GM18502 (cell line): ENCODE measurements around the gene ZNF100.
"Not testable (repeated sequence)": the region's sequence is repeated elsewhere in the genome, so short reads cannot be mapped to it uniquely, and the experiment has no call there.

ENCODE experiments used
- ATAC-seq: cut with Tn5 transposase; IDR thresholded peaks from one replicate; pipeline ENCODE4 v1.9.1; 2021; ENCODE audit warnings: mild to moderate bottlenecking; ENCODE audit not compliant: unreplicated experiment, poor library complexity

Gene ZNF100

GRCh38 chr19:21767065-21767800 lies at the start of gene ZNF100:
Gene ZNF100, minus strand, starts transcription at chr19:21767579. Its CDS starts 150 bp downstream, at chr19:21767429.
- peak; percentile 96 for ATAC-seq

- ATAC-seq = no peak
These were observed 45.1 kb upstream of the ZNF100 start for GRCh38 chr19:21812448-21812847.

- ATAC-seq = not testable (repeated sequence)
These were observed 41.1 kb upstream of the ZNF100 start for GRCh38 chr19:21808400-21809000.

GRCh38 chr19:21789466-21790085 lies 22.2 kb upstream of the ZNF100 start:
- ATAC-seq = no peak

- ATAC-seq = no peak
These were observed 19.6 kb upstream of the ZNF100 start for GRCh38 chr19:21786936-21787335.

GRCh38 chr19:21775792-21776191 lies 8.4 kb upstream of the ZNF100 start:
- not testable (repeated sequence) for ATAC-seq

- peak; percentile 3 for ATAC-seq
These were observed 694 bp downstream of the ZNF100 start for GRCh38 chr19:21766705-21767064.

- ATAC-seq = no peak
These were observed 2.2 kb downstream of the ZNF100 start for GRCh38 chr19:21765151-21765550.

GRCh38 chr19:21761547-21761946 lies 5.8 kb downstream of the ZNF100 start:
- not testable (repeated sequence) for ATAC-seq

- ATAC-seq = no peak
These were observed 9.1 kb downstream of the ZNF100 start for GRCh38 chr19:21758296-21758695.

- not testable (repeated sequence) for ATAC-seq
These were observed 11.8 kb downstream of the ZNF100 start for GRCh38 chr19:21755555-21755954.

- ATAC-seq = no peak
These were observed 16.0 kb downstream of the ZNF100 start for GRCh38 chr19:21751384-21751783.

- ATAC-seq = no peak
These were observed 16.7 kb downstream of the ZNF100 start for GRCh38 chr19:21750586-21751128.

GRCh38 chr19:21749090-21749489 lies 18.3 kb downstream of the ZNF100 start:
- no peak for ATAC-seq

GRCh38 chr19:21748088-21748487 lies 19.3 kb downstream of the ZNF100 start:
- ATAC-seq = no peak

- ATAC-seq = no peak
These were observed 26.8 kb downstream of the ZNF100 start for GRCh38 chr19:21740559-21740958.

- ATAC-seq = not testable (repeated sequence)
These were observed 40.2 kb downstream of the ZNF100 start for GRCh38 chr19:21726942-21727747.

GRCh38 chr19:21713761-21714160 lies 53.6 kb downstream of the ZNF100 start:
- no peak for ATAC-seq

- ATAC-seq = no peak
These were observed 57.9 kb downstream of the ZNF100 start for GRCh38 chr19:21709464-21709863.

- ATAC-seq = not testable (repeated sequence)
These were observed 59.5 kb downstream of the ZNF100 start for GRCh38 chr19:21707878-21708277.
